Parathyroid adenoma (tissue), 2 donors: Measurements from ENCODE around the gene RHOBTB3.

ENCODE experiments used
- H2AFZ ChIP-seq: fragments of 300-600 bp; sonication (generic); one replicate; pipeline ENCODE4 v1.7.0; 2017; ENCODE audit warnings: antibody characterized with exemption, mild to moderate bottlenecking
- H3K27ac ChIP-seq: fragments of 300-600 bp; sonication (generic); one replicate; pipeline ENCODE4 v1.7.0; 2017
- H3K27me3 ChIP-seq: fragments of 300-600 bp; sonication (generic); one replicate; pipeline ENCODE4 v1.7.0; 2017; ENCODE audit warnings: low read length; ENCODE audit not compliant: control insufficient read depth, insufficient read depth
- H3K36me3 ChIP-seq: fragments of 300-600 bp; sonication (generic); one replicate; pipeline ENCODE4 v1.7.0; 2017; ENCODE audit warnings: low read length; ENCODE audit not compliant: control insufficient read depth, insufficient read depth
- H3K4me1 ChIP-seq: fragments of 300-600 bp; sonication (generic); one replicate; pipeline ENCODE4 v1.7.0; 2017; ENCODE audit warnings: control low read depth
- H3K4me2 ChIP-seq: fragments of 300-600 bp; sonication (generic); one replicate; pipeline ENCODE4 v1.7.0; 2017; ENCODE audit warnings: low read length
- H3K4me3 ChIP-seq: fragments of 300-600 bp; sonication (generic); one replicate; pipeline ENCODE4 v1.7.0; 2017; ENCODE audit warnings: low read depth, low read length
- H3K79me2 ChIP-seq: fragments of 300-600 bp; sonication (generic); one replicate; pipeline ENCODE4 v1.7.0; 2017; ENCODE audit warnings: control low read depth
- H3K9ac ChIP-seq: fragments of 300-600 bp; sonication (generic); one replicate; pipeline ENCODE4 v1.7.0; 2017; ENCODE audit warnings: mild to moderate bottlenecking
- H3K9me3 ChIP-seq: fragments of 300-600 bp; sonication (generic); one replicate; pipeline ENCODE4 v1.7.0; 2017; ENCODE audit warnings: low read length; ENCODE audit not compliant: control insufficient read depth
- CTCF ChIP-seq: fragments of 300-600 bp; sonication (generic); IDR thresholded peaks from one replicate; pipeline ENCODE4 v1.7.0; 2017; ENCODE audit warnings: antibody characterized with exemption, mild to moderate bottlenecking
- donor health status: primary hyperparathyroidism.

Gene RHOBTB3

GRCh38 chr5:95746194-95746593, 15.1 kb downstream of the RHOBTB3 start:
- Histone ChIP-seq H3K9me3 (no peaks in the 10 kb centered on the region), H3K79me2 (peaks cover 2% of the 10 kb centered on the region), H2AFZ (no peak overlapping the region), H3K27ac (no peak overlapping the region), H3K36me3 (no peaks in the 10 kb centered on the region), H3K27me3 (no peaks in the 10 kb centered on the region), H3K4me2 (no peak overlapping the region), H3K9ac (no peak overlapping the region), H3K4me3 (no peak overlapping the region), H3K4me1 (no peaks in the 10 kb centered on the region)
- no peak for TF ChIP-seq CTCF

- H3K4me3 ChIP-seq: no peak overlapping the region
- H3K79me2 ChIP-seq: peaks cover 2% of the 10 kb centered on the region
- H3K9me3 ChIP-seq: no peaks in the 10 kb centered on the region
- H3K9ac ChIP-seq: no peak overlapping the region
- no peak for TF ChIP-seq CTCF
- H3K27ac ChIP-seq: no peak overlapping the region
- no peaks in the 10 kb centered on the region for H3K36me3 ChIP-seq
- H3K27me3 ChIP-seq: no peaks in the 10 kb centered on the region
- H2AFZ ChIP-seq: no peak overlapping the region
- no peak overlapping the region for H3K4me2 ChIP-seq
- no peaks in the 10 kb centered on the region for H3K4me1 ChIP-seq
Observed at GRCh38 chr5:95746722-95747679, 15.9 kb downstream of the RHOBTB3 start.

GRCh38 chr5:95748133-95748532, 17.0 kb downstream of the RHOBTB3 start:
- TF ChIP-seq CTCF: no peak
- Histone ChIP-seq H3K4me1 (no peaks in the 10 kb centered on the region), H3K9ac (no peak overlapping the region), H3K9me3 (no peaks in the 10 kb centered on the region), H2AFZ (no peak overlapping the region), H3K4me2 (no peak overlapping the region), H3K36me3 (no peaks in the 10 kb centered on the region), H3K27ac (no peak overlapping the region), H3K4me3 (no peak overlapping the region), H3K79me2 (peaks cover 2% of the 10 kb centered on the region), H3K27me3 (no peaks in the 10 kb centered on the region)

GRCh38 chr5:95754545-95754944, 23.4 kb downstream of the RHOBTB3 start:
- H3K27me3 ChIP-seq: no peaks in the 10 kb centered on the region
- no peak for TF ChIP-seq CTCF
- H3K27ac ChIP-seq: no peak overlapping the region
- H3K36me3 ChIP-seq: no peaks in the 10 kb centered on the region
- no peak overlapping the region for H3K9ac ChIP-seq
- peaks cover 2% of the 10 kb centered on the region for H3K79me2 ChIP-seq
- H3K4me3 ChIP-seq: no peak overlapping the region
- H3K4me1 ChIP-seq: peaks cover 9% of the 10 kb centered on the region
- no peaks in the 10 kb centered on the region for H3K9me3 ChIP-seq
- H2AFZ ChIP-seq: no peak overlapping the region
- H3K4me2 ChIP-seq: no peak overlapping the region
